Panc1 (cell line): ENCODE results near the gene RBBP5. TPM values are rescaled to one million over a fixed set of nuclear protein-coding genes. Genes with fewer than 3 reads are reported as not detected.

ENCODE experiments used
- ATAC-seq: fragments of 200-7000 bp; cut with Tn5 transposase; 2 replicates; pipeline ENCODE4 v1.9.1; 2020; ENCODE audit warnings: mild to moderate bottlenecking, moderate library complexity
- BruUV-seq: library from RNA; stranded (reverse); fragments of 400-500 nt; replicated peaks from 2 replicates; lab custom pipeline; 2021; lab: Mats Ljungman, UMichigan
- CTCF ChIA-PET: fragments of 300-600 bp; sonication (Branson Sonifier 250); formaldehyde crosslinking; loops from one replicate; lab custom pipeline; 2022; ENCODE audit warnings: antibody characterized with exemption; lab: Charles Lee
- POLR2A ChIA-PET: fragments of 300-600 bp; sonication (Branson Sonifier 250); formaldehyde crosslinking; loops from one replicate; lab custom pipeline; 2022; ENCODE audit warnings: antibody characterized with exemption; lab: Charles Lee
- DNase-seq: peaks from one replicate; pipeline ENCODE4 v3.0.0-alpha.2; 2010; ENCODE audit warnings: low read depth, low spot score
- H3K27ac ChIP-seq: 2 replicates; pipeline ENCODE4 v1.5.1; 2011; ENCODE audit warnings: mild to moderate bottlenecking, low read length, inconsistent platforms
- H3K27me3 ChIP-seq: fragments of 200-500 bp; sonication (Bioruptor generic); 2 replicates; pipeline ENCODE4 v1.6.0; 2014; ENCODE audit warnings: low read length, inconsistent platforms; ENCODE audit not compliant: control insufficient read depth, insufficient read depth
- H3K36me3 ChIP-seq: fragments of 200-500 bp; sonication (Bioruptor generic); 2 replicates; pipeline ENCODE4 v1.5.1; 2014; ENCODE audit warnings: inconsistent platforms, mild to moderate bottlenecking, low read length, moderate library complexity; ENCODE audit not compliant: control insufficient read depth, insufficient read depth
- H3K4me1 ChIP-seq: 2 replicates; pipeline ENCODE4 v1.5.1; 2011; ENCODE audit warnings: inconsistent platforms, mild to moderate bottlenecking, low read length, moderate library complexity; ENCODE audit not compliant: control insufficient read depth, insufficient read depth
- H3K4me3 ChIP-seq, 2 experiments: 2 replicates each; pipeline ENCODE4 v1.5.1; 2011 to 2012; ENCODE audit warnings: low read depth in 2 of 2, low read length in 2 of 2, mild to moderate bottlenecking in 2 of 2, inconsistent platforms in 1 of 2, moderate library complexity in 1 of 2
- H3K9me3 ChIP-seq: fragments of 200-500 bp; sonication (Bioruptor generic); 2 replicates; pipeline ENCODE4 v1.5.1; 2014; ENCODE audit warnings: low read depth, mild to moderate bottlenecking, inconsistent platforms, low read length, moderate library complexity; ENCODE audit not compliant: control insufficient read depth, insufficient read depth
- CTCF ChIP-seq: fragments of 450-650 bp; IDR thresholded peaks from 2 replicates; pipeline ENCODE4 v1.5.1; 2017; ENCODE audit warnings: mild to moderate bottlenecking
- POLR2AphosphoS5 ChIP-seq: IDR thresholded peaks from 2 replicates; pipeline ENCODE4 v1.6.1; 2012; ENCODE audit warnings: mild to moderate bottlenecking, low read depth, low read length, moderate library complexity
- REST ChIP-seq, 2 experiments: IDR thresholded peaks; 2 replicates each; pipeline ENCODE4 v1.6.1; 2011 to 2012; ENCODE audit warnings: low read depth in 2 of 2, control low read depth in 1 of 2, low read length in 1 of 2, mild to moderate bottlenecking in 1 of 2, moderate library complexity in 1 of 2; ENCODE audit not compliant: insufficient read depth in 1 of 2
- SIN3A ChIP-seq: IDR thresholded peaks from 2 replicates; pipeline ENCODE4 v1.6.1; 2012; ENCODE audit warnings: low read depth, mild to moderate bottlenecking, low read length, moderate library complexity, borderline replicate concordance; ENCODE audit not compliant: insufficient read depth
- TCF7L2 ChIP-seq: IDR thresholded peaks from 2 replicates; pipeline ENCODE4 v1.6.1; 2011; ENCODE audit warnings: mild to moderate bottlenecking, low read depth, low read length, inconsistent platforms
- in situ Hi-C: cut with HindIII; loops from 2 replicates; pipeline ENCODE4 v1.10.0; 2016; ENCODE audit warnings: low sequenced_read_pairs, low pct_unique_long_range_greater_than_20kb
- intact Hi-C: fragments of 100-400 bp; cut with micrococcal nuclease; formaldehyde crosslinking; loops from one replicate; pipeline ENCODE4 v1.10.0; 2022; ENCODE audit not compliant: unreplicated experiment
- total RNA-seq: library from RNA; stranded (reverse); gene quantifications from one replicate; pipeline ENCODE4 v1.2.1, GENCODE V29; 2021; ENCODE audit not compliant: unreplicated experiment

RBBP5 gene
- total RNA-seq, 1 experiment from 2014 or later: 22.2 TPM

- CTCF ChIA-PET: no interaction called here
- in situ Hi-C loops (no loop called here), intact Hi-C loops (no loop called here)
- H3K27ac ChIP-seq: no peak overlapping the region
- H3K36me3 ChIP-seq: no peaks in the 10 kb centered on the region
- no peaks in the 10 kb centered on the region for H3K9me3 ChIP-seq
- no peak for TF ChIP-seq CTCF
- no peak for TF ChIP-seq TCF7L2
- no peak for TF ChIP-seq REST (IDR thresholded peaks at IDR 0.05; ENCODE audit: insufficient read depth in 1 of 2, low read depth in 2 of 2, low read length in 1 of 2)
- TF ChIP-seq SIN3A: no peak
- no peak for TF ChIP-seq POLR2AphosphoS5
- H3K4me3 ChIP-seq: no peak overlapping the region
- H3K4me1 ChIP-seq: no peaks in the 10 kb centered on the region
- no TSS peak for BruUV-seq
- no peak for DNase-seq
- H3K27me3 ChIP-seq: no peaks in the 10 kb centered on the region
- POLR2A ChIA-PET: no interaction called here
- ATAC-seq: no peak
Measured at GRCh38 chr1:205058853-205059252, 62.9 kb downstream of the RBBP5 start.

- BruUV-seq: no TSS peak
- TF ChIP-seq POLR2AphosphoS5 (no peak), TCF7L2 (no peak), CTCF (no peak), SIN3A (no peak), REST (IDR thresholded peaks at IDR 0.05; ENCODE audit: insufficient read depth in 1 of 2, low read depth in 2 of 2, low read length in 1 of 2) (no peak)
- Histone ChIP-seq H3K4me3 (no peak overlapping the region), H3K4me1 (no peaks in the 10 kb centered on the region), H3K27me3 (no peaks in the 10 kb centered on the region), H3K27ac (no peak overlapping the region), H3K36me3 (no peaks in the 10 kb centered on the region), H3K9me3 (no peaks in the 10 kb centered on the region)
- DNase-seq: no peak
- intact Hi-C loops (no loop called here), in situ Hi-C loops (no loop called here)
- POLR2A ChIA-PET: interaction anchor here (0.6 kb wide), 1 partner anchor 52 kb away, joined by 3 read pairs; no protein-coding TSS in a partner anchor
- CTCF ChIA-PET: no interaction called here
- no peak for ATAC-seq
Measured at GRCh38 chr1:205057808-205058575, 63.8 kb downstream of the RBBP5 start.
